HG02884 (cell line): ENCODE results near the gene NAB1.
A peak's percentile ranks its signal among the peaks of the same experiment; 100 is the strongest.

ENCODE experiments used
- ATAC-seq: cut with Tn5 transposase; IDR thresholded peaks from one replicate; pipeline ENCODE4 v1.9.1; 2021; ENCODE audit warnings: mild to moderate bottlenecking, moderate library complexity; ENCODE audit not compliant: unreplicated experiment

NAB1 gene

GRCh38 chr2:190711069-190711468 is 62.2 kb downstream of the NAB1 start:
- no peak for ATAC-seq

- no peak for ATAC-seq
Measured at GRCh38 chr2:190713471-190713870, 64.6 kb downstream of the NAB1 start.

GRCh38 chr2:190714958-190715357 is 66.1 kb downstream of the NAB1 start:
- no peak for ATAC-seq

GRCh38 chr2:190716176-190716807 is 67.4 kb downstream of the NAB1 start:
- ATAC-seq, result no peak

GRCh38 chr2:190717306-190717705 is 68.4 kb downstream of the NAB1 start:
- no peak for ATAC-seq

DNA sequence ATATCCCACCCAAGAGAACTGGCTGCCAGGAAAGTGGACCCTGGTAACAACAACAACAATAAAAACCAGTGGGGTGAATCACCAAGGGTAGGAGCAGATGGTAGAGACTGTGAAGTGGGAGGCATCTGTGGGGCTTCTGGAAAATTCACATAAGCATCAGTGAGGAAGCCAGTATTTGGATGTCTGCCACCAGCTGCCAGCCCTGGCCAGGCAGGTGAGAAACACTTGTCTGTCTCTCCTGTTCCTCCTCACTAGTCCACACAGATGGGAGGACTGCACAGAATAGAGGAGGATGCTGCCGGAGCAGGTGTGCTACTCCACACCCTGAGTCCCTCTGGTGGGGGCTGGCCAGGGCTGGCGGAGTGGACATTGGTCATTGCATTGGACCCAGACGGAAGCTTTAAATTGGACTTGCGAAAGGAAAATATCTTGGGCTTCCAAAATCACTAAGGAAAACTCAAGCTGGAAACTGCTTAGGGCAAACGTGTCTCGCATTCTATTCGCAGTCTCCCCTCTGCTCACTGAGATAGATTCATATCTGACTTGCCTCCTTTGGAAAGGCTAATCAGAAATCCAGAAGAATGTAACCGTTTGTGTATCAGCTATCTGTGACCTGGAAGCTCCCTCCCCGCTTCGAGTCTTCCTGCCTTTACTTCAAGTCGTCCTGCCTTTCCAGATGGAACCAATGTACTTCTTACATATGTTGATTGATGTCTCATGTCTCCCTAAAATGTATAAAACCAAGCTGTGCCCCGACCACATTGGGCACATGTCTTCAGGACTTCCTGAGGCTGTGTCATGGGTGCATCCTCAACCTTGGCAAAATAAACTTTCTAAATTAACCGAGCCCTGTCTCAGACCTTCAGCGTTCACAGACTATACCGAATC is 69.1 kb downstream of the NAB1 start:
- ATAC-seq, result no peak

DNA sequence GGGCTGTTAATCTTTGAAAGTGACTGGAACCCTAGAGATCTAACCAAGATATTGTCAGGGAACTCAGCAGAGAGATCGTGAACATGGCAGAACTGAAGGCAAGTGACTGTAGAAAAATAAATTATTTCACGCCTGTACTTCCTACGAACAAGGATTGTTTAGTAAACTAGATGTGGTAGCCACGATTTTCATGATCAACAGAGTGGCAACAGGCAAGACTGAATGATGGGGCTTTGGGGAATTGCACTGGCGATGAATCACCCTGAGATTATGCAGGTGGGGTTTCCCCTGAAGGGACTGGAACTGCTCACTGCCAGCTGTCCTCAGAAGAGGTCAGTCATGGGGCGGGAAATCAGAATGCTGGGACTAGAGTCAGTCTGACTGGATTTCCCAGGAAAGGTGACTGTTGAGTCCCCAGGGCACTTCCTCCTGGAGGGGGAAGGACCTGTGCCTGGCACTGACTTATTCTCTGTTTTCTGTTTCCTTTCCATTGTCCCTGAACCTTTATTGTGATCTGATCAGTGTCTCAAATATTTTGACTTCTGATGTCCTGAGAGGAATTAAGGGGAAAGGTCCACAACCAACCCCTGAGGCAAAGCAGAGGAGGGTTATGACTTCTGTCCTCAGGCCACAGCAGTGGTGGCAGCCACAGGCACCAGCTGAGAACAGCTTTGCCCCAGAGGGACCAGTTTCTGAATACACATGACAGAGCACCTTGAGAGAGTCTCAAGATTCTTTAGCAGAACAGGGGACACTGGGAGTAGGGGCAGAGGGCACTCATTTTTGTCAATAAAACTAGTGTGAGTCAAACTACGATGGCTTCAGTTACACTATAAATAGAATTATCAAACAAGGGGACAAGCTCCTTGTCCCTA is 70.0 kb downstream of the NAB1 start:
- peak; percentile 52 for ATAC-seq

DNA sequence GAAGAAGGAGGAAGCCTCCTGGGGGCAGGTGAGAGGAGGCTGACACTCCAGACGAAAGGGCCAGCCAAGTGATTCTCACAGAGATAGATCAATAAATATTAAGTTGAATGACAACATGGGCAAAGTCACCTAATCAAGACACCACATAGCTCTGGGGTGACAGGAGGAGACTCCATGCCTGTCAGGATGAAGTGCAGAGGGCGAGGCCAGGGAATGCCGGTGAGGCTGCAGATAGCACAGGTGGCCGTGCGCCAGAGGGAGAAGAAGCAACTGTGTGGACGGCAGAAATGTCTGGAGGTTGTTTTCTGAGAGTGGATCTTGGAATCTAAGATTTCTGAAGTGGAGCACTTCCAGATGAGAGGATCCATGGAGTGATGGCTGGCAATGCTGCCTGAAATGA is 71.4 kb downstream of the NAB1 start:
- ATAC-seq, result no peak

DNA sequence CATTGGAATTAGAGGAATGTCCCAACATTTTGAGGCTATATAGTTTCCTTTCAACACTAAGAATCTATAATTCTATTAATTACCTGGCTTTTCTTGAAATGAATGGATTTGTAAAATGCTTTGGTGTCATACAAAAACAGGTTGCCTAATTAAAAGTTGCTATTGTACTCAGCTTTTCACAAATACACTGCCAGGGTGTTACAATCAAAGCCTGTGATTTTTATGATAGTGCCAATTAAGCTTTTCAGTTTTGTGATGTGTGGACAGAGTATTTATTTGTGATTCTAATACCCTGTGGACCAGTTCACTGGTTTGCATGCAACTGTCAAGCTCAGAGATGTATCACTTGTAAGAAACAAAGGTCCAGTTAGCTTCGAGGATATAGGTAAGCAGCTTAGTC is 71.8 kb downstream of the NAB1 start:
- no peak for ATAC-seq

DNA sequence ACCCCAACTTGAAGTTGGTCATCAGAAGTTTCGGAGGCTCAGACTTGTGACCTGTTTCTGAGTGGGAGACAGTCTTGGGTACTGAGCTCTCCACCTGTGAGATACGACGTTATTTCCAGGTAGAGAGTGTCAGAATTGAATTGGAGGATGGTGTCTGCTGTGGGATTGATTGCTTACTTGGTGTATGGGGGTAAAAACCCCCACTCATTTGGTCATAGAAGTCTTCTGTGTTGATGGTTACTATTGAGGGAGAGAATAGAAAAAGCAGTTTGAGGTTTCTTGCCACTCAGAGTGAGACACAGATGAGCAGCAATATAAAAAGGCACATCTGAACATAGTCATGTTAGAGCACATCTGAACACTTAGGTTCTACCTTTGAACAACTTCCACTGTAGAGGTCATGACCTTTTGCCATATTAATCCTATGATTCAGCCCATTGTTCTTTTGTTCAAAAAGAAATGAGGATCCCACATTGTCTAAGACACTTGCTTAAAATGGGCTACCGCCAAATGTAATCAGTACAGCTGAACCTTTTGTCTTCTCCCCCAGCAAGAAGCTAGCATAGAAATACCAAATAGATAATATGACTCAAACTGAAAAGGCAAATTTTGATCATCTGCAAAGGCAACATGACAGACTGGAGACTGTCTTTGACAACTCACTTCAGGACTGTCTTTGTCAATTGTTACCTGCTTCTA is 73.3 kb downstream of the NAB1 start:
- peak; percentile 68 for ATAC-seq

- ATAC-seq, result peak; percentile 2
Measured at GRCh38 chr2:190722835-190723234, 74.0 kb downstream of the NAB1 start.

DNA sequence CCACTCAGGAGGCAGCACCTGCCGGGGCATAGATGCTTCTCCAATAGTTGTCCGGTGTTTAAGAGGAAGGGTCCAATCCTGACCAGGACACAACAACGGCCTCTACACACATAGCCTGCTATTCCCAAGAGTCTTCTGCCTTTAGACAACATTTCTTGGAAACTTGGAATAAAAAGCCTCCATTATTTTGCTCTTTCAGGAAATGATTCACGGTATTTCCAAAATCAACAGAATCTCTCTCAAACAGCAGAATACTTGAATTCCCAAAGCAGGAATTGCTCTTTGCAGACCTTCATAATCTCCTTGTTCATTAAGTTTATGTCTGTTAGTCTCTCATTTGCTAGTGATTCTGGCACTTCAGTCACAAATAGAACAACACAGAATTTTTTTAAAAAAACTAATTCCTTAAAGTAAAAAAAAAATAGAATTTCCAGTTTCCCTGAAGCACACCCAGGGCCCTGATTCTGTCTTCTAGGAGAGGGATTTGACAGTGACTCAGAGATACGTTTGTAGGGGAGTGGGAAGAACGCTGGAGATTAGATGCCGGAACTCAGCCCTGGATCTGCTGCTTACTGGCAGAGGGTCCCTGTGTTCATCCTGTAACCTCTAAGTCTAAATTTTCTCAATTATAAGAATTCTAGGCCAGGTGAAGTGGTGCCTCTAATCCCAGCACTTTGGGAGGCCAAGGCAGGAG is 74.7 kb downstream of the NAB1 start:
- ATAC-seq, result no peak

- no peak for ATAC-seq
Measured at GRCh38 chr2:190726255-190726654, 77.4 kb downstream of the NAB1 start.

DNA sequence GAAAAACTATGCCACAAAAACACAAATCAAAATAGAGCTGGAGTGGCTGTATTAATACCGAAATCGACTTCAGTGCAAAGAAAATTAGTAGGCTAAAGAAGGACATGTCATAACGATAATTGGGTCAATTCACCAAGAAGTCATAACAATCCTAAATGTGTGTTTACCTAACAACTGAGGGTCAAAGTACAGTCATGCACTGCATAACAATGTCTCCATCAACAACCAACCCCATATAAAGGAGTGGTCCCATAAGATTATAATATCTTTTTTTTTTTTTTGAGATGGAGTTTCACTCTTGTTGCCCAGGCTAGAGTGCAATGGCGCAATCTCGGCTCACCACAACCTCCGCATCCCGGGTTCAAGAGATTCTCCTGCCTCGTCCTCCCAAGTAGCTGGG is 87.5 kb downstream of the NAB1 start:
- ATAC-seq, result no peak

- no peak for ATAC-seq
Measured at GRCh38 chr2:190740449-190740848, 91.6 kb downstream of the NAB1 start.
